C4-2B (cell line): ENCODE data around the gene TAMM41.

Experiments used
- H3K27ac ChIP-seq: fragments of 450-650 bp; 2 replicates; pipeline ENCODE4 v1.5.1; 2017
- CTCF ChIP-seq: fragments of 450-650 bp; conservative IDR thresholded peaks from 2 replicates; pipeline ENCODE4 v1.5.1; 2017; ENCODE audit warnings: mild to moderate bottlenecking
- ZFX ChIP-seq: fragments of 450-650 bp; IDR thresholded peaks from 2 replicates; pipeline ENCODE4 v1.6.1; 2017

TAMM41 gene

GRCh38 chr3:11820531-11821041 is 26.1 kb downstream of the TAMM41 start:
- no peak for TF ChIP-seq ZFX
- TF ChIP-seq CTCF: peak; percentile 5; the same call in 1 of the 2 replicates
- no peak overlapping the region for H3K27ac ChIP-seq

GRCh38 chr3:11819146-11819689 is 27.5 kb downstream of the TAMM41 start:
- TF ChIP-seq CTCF (no peak), ZFX (no peak)
- no peak overlapping the region for H3K27ac ChIP-seq

DNA sequence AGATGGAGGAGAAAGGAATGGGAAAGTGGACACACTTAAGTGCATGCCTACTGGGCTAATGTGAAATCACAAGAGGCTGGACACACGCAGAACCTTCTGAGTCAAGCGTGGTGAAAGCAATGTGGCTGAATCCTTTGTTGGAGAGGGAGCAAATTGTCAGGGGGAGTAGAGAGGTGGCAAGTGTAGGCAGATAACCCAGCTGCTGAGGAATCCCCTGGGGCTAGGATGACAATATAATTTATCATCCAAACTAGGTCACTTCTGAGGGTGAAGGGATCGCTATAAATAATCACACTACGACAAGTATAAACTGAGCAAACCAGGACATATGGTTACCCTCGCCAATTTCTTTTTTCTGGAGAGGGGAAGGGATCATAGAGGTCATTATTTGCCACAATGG is 28.7 kb downstream of the TAMM41 start:
- no peak for TF ChIP-seq CTCF
- TF ChIP-seq ZFX: no peak

GRCh38 chr3:11815111-11815510 is 31.6 kb downstream of the TAMM41 start:
- H3K27ac ChIP-seq: no peak overlapping the region
- TF ChIP-seq CTCF (no peak), ZFX (no peak)

More for the DNA sequence above, 28.7 kb downstream of the TAMM41 start:
- H3K27ac ChIP-seq: no peak overlapping the region

DNA sequence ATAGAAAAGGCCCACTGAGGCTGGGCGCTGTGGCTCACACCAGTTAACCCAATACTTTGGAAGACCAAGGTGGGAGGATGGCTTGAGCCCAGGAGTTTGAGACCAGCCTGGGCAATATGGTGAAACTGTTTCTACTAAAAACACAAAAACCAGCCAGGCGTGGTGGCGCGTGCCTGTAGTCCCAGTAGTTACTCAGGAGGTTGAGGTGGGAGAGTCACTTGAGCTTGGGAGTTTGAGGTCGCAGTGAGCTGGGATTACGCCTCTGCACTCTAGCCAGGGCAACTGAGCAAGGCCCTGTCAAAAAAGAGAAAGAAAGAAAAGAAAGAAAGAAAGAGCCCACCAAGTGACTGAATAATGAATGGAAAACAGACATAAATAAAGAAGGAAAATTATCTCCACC is 32.0 kb downstream of the TAMM41 start:
- no peak for TF ChIP-seq ZFX
- TF ChIP-seq CTCF: no peak
- no peak overlapping the region for H3K27ac ChIP-seq

DNA sequence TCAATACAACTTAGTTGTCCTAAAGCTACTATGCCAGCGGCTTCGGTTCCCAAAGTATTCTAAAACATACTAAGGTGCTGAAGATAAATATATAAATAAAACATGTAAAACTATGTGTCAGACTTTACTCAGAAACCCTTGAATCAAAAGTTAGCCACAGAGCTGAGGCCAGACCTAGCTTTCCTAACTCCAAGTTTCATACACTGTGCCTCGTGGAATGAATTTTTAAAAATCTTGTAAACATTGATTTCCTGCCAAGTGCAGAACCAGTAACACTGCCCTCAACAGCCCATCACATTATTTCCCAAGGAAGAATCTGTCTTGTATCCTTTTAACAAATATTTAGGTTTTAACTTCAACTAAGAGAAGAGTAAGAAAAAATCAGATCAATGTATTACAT is 36.4 kb downstream of the TAMM41 start:
- TF ChIP-seq CTCF (no peak), ZFX (no peak)
- no peak overlapping the region for H3K27ac ChIP-seq

- no peak for TF ChIP-seq ZFX
- TF ChIP-seq CTCF: no peak
- H3K27ac ChIP-seq: no peak overlapping the region
Observed at GRCh38 chr3:11808231-11808630, 38.5 kb downstream of the TAMM41 start.
